ENCODE results near the gene LRP1B.

LRP1B gene

DNA sequence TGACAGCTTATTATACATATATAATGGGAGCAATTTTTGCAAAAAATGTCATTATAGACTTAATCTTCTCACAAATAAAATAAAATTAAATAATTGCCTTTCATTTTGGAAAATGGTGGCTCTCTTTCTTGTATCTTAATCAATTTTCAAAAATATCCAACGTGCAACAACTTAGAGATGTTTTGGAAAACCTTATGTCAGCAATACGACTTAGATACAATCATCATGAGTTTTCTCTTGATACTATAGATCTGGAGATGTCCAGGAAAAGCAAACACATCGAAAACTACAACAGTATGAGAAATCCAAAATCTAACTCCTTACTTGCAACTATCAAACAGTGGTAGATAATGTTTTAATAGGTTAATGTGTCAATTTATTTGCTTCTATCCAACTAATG lies 1529.0 kb downstream of the LRP1B start:
- no peak for DNase-seq (ENCODE audit: low spot score in 2 of 2)
- in situ Hi-C loops (cut with MboI; ENCODE audit: low sequenced_read_pairs) = no loop called here
- H3K36me3 ChIP-seq (replicated peaks) = no peaks in the 10 kb centered on the region
- H3K4me3 ChIP-seq = no peak overlapping the region
- H3K27me3 ChIP-seq (ENCODE audit: low read depth) = no peaks in the 10 kb centered on the region
- peaks cover 2% of the 10 kb centered on the region; the same call in 1 of the 2 replicates for H3K4me1 ChIP-seq
- H3K9me3 ChIP-seq = no peaks in the 10 kb centered on the region

DNA sequence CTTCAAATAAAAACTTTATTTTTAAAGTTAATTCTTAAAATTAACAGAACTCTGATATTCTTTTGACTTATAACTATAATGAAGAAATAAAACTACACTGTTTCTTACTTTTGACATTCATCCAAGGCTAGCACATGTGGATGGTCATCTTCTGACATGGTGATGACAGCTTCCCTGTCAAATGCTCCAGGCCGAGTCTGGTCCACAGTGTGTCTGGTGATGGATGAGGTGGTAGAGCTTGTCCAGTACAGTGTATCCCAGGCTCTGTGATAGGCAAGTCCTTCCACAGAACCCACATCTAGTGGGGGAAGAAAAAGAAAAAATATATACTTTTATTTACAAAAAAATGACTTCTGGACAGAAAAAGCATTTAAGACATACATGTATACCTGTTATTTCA lies 1529.5 kb downstream of the LRP1B start:
- H3K4me3 ChIP-seq = no peak overlapping the region
- no peaks in the 10 kb centered on the region for H3K9me3 ChIP-seq
- in situ Hi-C loops (cut with MboI; ENCODE audit: low sequenced_read_pairs) = no loop called here
- no peaks in the 10 kb centered on the region for H3K27me3 ChIP-seq (ENCODE audit: low read depth)
- no peak for DNase-seq (ENCODE audit: low spot score in 2 of 2)
- H3K4me1 ChIP-seq = peaks cover 2% of the 10 kb centered on the region; the same call in 1 of the 2 replicates
- no peaks in the 10 kb centered on the region for H3K36me3 ChIP-seq (replicated peaks)

DNA sequence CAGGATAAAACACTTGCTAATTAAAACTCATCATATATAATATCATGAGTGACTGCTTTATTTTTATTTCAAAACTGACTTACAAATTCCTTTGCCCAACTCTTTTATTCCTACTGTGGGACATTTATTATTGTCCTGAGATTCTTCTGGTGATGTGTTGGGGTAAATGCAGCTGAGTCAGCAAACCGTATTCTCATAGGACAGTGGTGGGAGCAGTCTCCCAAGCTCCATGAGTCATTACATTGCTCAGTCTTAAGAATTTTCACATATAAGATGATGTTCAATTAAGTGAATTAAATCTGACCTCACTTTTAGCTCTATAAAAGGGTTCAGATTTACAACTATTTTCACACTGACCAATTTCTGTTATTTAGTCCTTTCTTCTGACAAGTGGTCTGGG lies 1530.7 kb downstream of the LRP1B start:
- Histone ChIP-seq H3K9me3 (no peaks in the 10 kb centered on the region), H3K36me3 (replicated peaks) (no peaks in the 10 kb centered on the region), H3K27me3 (ENCODE audit: low read depth) (no peaks in the 10 kb centered on the region), H3K4me1 (peaks cover 2% of the 10 kb centered on the region; the same call in 1 of the 2 replicates), H3K4me3 (no peak overlapping the region)
- no peak for DNase-seq (ENCODE audit: low spot score in 2 of 2)
- in situ Hi-C loops (cut with MboI; ENCODE audit: low sequenced_read_pairs) = no loop called here

DNA sequence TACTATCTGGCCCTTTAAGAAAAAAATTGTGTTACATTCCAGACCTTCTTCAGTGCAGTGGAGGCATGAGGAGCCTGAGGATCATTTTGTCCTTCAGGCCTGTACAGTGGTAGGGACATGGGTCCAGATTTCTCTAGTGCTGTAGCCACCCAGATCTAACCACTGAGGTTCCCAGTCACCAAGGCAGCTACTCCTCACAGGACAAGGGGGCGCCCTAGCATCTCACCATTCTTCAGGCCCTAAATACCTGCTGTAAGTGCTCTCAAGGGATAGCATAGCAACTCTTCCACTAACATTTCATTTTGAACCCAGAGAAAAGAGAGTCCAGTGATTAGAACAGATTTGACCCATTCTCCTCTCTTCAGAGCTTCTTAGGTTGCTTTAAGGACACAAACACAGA lies 1533.0 kb downstream of the LRP1B start:
- Histone ChIP-seq H3K36me3 (replicated peaks) (no peaks in the 10 kb centered on the region), H3K9me3 (no peaks in the 10 kb centered on the region), H3K4me1 (peaks cover 2% of the 10 kb centered on the region; the same call in 1 of the 2 replicates), H3K27me3 (ENCODE audit: low read depth) (no peaks in the 10 kb centered on the region), H3K4me3 (no peak overlapping the region)
- in situ Hi-C loops (cut with MboI; ENCODE audit: low sequenced_read_pairs) = no loop called here
- DNase-seq (ENCODE audit: low spot score in 2 of 2) = peak in 1 of 2 experiments; percentile 10

DNA sequence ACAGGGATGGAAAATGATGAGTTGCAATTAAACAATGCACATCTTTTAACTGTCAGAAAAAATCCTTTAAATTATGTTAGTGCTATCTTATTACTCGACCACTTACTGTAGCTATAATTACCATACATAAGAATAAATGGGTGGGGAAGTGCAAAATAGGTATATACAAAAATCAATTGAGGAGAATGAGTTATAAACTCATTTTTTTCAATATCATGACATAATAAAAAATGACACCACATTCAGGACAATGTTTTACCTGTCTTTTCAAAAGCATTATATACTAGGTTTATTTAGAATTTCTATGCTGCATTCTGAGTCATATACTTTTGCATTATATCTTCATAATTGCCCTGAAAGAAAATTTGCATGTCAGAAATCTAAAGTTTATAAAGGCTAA lies 1533.6 kb downstream of the LRP1B start:
- Histone ChIP-seq H3K4me3 (no peak overlapping the region), H3K27me3 (ENCODE audit: low read depth) (no peaks in the 10 kb centered on the region), H3K36me3 (replicated peaks) (no peaks in the 10 kb centered on the region), H3K9me3 (no peaks in the 10 kb centered on the region), H3K4me1 (peaks cover 2% of the 10 kb centered on the region; the same call in 1 of the 2 replicates)
- DNase-seq (ENCODE audit: low spot score in 2 of 2) = no peak
- in situ Hi-C loops (cut with MboI; ENCODE audit: low sequenced_read_pairs) = no loop called here

DNA sequence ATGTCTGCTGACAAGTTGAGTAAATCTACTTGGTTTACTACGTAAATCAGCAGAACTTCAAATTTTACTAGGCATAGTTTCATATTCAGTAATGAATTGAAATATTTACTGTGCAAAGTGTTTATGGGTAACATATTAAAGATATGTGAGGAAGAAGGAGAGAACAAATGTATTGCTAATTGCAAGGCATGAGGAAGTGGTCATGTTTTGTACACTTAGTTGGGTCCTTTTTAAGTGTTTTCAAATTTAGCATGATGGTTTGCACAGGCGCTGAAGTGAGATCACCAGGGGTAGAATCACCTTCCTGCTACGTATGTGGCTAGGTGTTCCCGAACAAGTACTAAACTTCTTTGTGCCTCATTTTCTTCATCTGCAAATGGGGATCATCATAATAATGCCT lies 1534.4 kb downstream of the LRP1B start:
- no peaks in the 10 kb centered on the region for H3K36me3 ChIP-seq (replicated peaks)
- H3K4me3 ChIP-seq = no peak overlapping the region
- no peak for DNase-seq (ENCODE audit: low spot score in 2 of 2)
- H3K4me1 ChIP-seq = peaks cover 2% of the 10 kb centered on the region; the same call in 1 of the 2 replicates
- no peaks in the 10 kb centered on the region for H3K9me3 ChIP-seq
- in situ Hi-C loops (cut with MboI; ENCODE audit: low sequenced_read_pairs) = no loop called here
- H3K27me3 ChIP-seq (ENCODE audit: low read depth) = no peaks in the 10 kb centered on the region

DNA sequence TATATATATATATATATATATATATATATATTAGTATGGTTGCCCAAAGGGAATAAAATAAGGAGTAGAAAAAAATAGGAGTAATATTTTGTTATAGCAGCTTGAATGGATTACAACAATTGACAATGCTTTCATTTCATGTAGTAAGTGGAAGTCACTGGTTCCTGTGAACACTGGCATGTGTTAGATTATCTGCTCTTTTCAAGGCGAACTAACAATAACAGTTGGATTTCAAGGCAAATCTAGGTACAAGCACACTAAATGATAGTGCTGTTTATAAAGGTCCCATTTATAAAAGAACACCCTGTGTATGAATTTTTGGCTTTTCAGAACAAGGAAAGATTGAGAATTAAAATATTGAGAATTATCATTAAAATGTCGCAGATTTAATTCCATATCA lies 1535.7 kb downstream of the LRP1B start:
- Histone ChIP-seq H3K9me3 (no peaks in the 10 kb centered on the region), H3K36me3 (replicated peaks) (no peaks in the 10 kb centered on the region), H3K4me1 (no peaks in the 10 kb centered on the region; the same call in 1 of the 2 replicates), H3K27me3 (ENCODE audit: low read depth) (no peaks in the 10 kb centered on the region), H3K4me3 (no peak overlapping the region)
- in situ Hi-C loops (cut with MboI; ENCODE audit: low sequenced_read_pairs) = no loop called here
- DNase-seq (ENCODE audit: low spot score in 2 of 2) = no peak

DNA sequence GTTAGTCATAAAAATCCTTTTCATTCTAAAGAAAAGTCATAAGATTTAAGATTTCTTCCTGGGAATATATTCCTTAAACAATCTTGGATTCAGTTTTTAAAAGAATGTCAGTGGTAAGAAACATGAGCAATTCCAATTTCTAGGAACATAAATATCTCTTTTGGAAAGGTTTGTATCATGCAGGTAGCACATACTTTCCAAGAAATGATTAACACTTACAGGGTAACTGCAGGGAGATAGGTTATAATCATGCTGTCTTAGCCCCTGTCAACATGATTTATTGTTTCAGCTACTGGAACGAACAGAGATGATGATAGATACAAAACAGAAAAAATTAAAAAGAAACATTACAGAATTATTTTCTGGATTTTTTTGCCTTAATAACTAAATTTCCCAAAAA lies 1537.7 kb downstream of the LRP1B start:
- DNase-seq (ENCODE audit: low spot score in 2 of 2) = no peak
- no peak overlapping the region for H3K4me3 ChIP-seq
- no peaks in the 10 kb centered on the region for H3K9me3 ChIP-seq
- in situ Hi-C loops (cut with MboI; ENCODE audit: low sequenced_read_pairs) = no loop called here
- H3K27me3 ChIP-seq (ENCODE audit: low read depth) = no peaks in the 10 kb centered on the region
- H3K4me1 ChIP-seq = no peaks in the 10 kb centered on the region; the same call in 1 of the 2 replicates
- no peaks in the 10 kb centered on the region for H3K36me3 ChIP-seq (replicated peaks)

DNA sequence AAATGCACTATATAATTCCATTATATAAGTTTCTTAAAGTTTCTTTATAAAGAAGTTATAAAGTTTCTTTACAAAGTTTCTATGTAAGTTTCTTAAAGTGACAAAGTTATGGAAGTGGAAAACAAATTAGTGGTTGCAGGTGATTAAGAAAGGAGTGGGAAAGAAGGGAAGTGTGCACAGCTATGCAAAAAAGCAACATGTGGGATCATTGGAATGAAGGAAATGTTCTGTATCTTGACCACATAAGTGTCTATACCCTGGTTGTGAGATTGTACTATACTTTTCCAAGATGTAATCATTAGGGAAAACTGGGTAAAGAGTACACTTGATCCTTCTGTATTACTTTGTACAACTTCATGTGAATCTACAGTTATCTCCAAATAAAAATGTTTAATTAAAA lies 1541.1 kb downstream of the LRP1B start:
- H3K9me3 ChIP-seq = no peaks in the 10 kb centered on the region
- no peak overlapping the region for H3K4me3 ChIP-seq
- no peak for DNase-seq (ENCODE audit: low spot score in 2 of 2)
- H3K27me3 ChIP-seq (ENCODE audit: low read depth) = no peaks in the 10 kb centered on the region
- H3K4me1 ChIP-seq = no peaks in the 10 kb centered on the region
- in situ Hi-C loops (cut with MboI; ENCODE audit: low sequenced_read_pairs) = no loop called here
- no peaks in the 10 kb centered on the region for H3K36me3 ChIP-seq (replicated peaks)

DNA sequence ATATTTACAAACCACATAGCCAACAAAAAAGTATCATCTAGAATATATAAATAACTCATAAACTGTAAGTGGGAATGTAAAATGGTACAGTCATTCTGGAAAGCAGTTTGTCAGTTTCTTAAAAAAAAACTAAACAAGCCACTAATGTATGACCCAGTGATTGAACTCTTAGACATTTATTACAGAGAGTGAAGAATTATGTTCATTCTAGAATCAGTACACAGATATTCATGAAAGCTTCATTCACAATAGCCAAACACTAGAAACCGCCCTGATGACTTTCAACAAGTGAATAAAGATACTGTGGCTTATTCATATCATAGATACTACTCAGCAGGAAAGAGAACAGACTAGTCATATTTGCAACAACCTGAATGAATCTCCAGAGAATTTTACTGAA lies 1541.5 kb downstream of the LRP1B start:
- no peaks in the 10 kb centered on the region for H3K9me3 ChIP-seq
- no peaks in the 10 kb centered on the region for H3K27me3 ChIP-seq (ENCODE audit: low read depth)
- no peak overlapping the region for H3K4me3 ChIP-seq
- no peaks in the 10 kb centered on the region for H3K4me1 ChIP-seq
- DNase-seq (ENCODE audit: low spot score in 2 of 2) = no peak
- H3K36me3 ChIP-seq (replicated peaks) = no peaks in the 10 kb centered on the region
- in situ Hi-C loops (cut with MboI; ENCODE audit: low sequenced_read_pairs) = no loop called here

DNA sequence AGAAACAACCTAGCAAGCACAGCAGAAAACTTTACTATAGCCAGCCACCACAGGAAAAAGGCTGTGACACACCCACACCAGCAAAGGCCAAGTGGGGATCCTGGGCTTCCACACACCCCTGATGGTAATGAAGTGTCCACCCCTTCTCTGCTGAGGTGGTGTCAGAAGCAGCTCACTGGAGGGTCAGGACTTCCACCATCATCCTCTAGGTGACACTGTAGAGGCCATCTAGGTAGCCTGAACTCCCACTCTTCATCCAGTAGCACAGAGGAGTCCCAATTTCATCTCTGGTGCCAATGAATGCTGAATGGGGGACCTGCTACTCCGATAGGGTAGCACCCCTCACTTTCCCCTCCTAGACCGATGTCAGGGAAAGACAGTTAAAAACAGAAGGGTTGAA lies 1544.4 kb downstream of the LRP1B start:
- in situ Hi-C loops (cut with MboI; ENCODE audit: low sequenced_read_pairs) = no loop called here
- Histone ChIP-seq H3K4me1 (no peaks in the 10 kb centered on the region), H3K27me3 (ENCODE audit: low read depth) (no peaks in the 10 kb centered on the region), H3K36me3 (replicated peaks) (no peaks in the 10 kb centered on the region), H3K4me3 (no peak overlapping the region), H3K9me3 (no peaks in the 10 kb centered on the region)
- peak; percentile 39 to 62 for DNase-seq (ENCODE audit: low spot score in 2 of 2)

DNA sequence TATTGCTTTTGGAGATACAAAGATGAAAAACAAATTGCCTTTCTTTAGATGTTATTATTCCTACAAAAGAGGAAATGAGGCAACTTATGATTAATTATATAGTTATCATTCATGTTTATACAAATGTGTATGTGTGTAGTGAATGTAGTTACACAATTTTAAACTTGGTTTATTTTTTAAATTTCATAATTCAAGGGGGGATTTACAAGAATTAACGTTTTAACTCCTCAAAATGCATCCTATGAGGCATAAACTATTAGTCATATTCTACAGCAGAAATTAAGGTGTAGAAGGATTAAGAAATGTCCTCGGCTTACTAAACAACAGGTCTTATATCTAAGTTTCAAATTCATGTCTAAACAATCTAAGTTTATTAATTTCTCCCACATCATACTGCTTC lies 1545.8 kb downstream of the LRP1B start:
- Histone ChIP-seq H3K4me1 (no peaks in the 10 kb centered on the region), H3K27me3 (ENCODE audit: low read depth) (no peaks in the 10 kb centered on the region), H3K9me3 (no peaks in the 10 kb centered on the region), H3K36me3 (replicated peaks) (no peaks in the 10 kb centered on the region), H3K4me3 (no peak overlapping the region)
- in situ Hi-C loops (cut with MboI; ENCODE audit: low sequenced_read_pairs) = no loop called here
- DNase-seq (ENCODE audit: low spot score in 2 of 2) = no peak

DNA sequence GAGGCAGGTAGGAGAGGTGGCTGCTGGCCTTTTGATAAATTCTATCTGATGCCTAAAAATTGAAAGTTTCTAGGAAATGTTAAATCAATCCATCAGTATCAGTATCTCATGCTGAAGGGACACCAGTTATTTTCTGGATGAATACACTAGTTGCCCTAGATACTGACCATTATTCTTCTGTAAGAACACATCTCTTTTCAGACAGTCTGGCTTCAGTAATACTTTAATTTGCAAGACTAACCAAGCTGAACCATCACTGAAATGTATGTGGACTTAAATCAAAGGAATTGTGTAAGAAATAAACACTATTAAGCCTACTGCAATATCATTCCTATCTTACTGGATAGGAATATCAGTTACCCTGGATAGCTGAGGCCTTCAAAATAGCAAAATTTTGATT lies 1546.3 kb downstream of the LRP1B start:
- no peak for DNase-seq (ENCODE audit: low spot score in 2 of 2)
- in situ Hi-C loops (cut with MboI; ENCODE audit: low sequenced_read_pairs) = no loop called here
- H3K36me3 ChIP-seq (replicated peaks) = no peaks in the 10 kb centered on the region
- no peak overlapping the region for H3K4me3 ChIP-seq
- no peaks in the 10 kb centered on the region for H3K4me1 ChIP-seq
- no peaks in the 10 kb centered on the region for H3K9me3 ChIP-seq
- no peaks in the 10 kb centered on the region for H3K27me3 ChIP-seq (ENCODE audit: low read depth)

DNA sequence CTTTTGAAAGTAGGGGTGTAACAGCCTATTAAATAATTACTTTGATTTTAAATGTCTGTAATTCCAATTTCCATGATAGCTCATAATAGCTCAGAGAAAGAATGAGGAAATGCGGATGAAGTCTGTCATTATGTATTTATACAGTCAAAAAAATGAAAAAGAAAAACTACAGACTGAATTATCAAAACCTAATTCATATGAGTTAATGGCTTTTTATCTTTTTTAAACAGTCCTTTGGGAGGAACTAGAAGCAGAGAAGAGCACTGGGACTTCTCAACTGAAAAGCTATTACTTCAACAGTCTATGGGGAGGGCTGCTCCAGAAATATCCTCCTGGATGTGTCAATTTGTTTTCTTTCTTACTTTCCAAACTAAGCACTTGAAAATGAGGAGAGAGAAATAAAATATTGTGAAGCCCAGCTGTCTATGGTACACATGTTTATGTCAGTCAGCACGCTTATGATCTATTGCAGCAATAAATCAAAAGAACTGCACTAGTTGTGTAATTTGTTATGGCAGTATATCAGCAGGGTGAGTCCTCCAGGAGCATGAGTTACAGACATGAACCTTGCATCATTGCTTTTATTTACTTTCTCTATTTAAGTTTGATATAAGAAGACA lies 1550.2 kb downstream of the LRP1B start:
- in situ Hi-C loops (cut with MboI; ENCODE audit: low sequenced_read_pairs) = no loop called here
- Histone ChIP-seq H3K27me3 (ENCODE audit: low read depth) (no peaks in the 10 kb centered on the region), H3K4me3 (no peak overlapping the region), H3K4me1 (no peaks in the 10 kb centered on the region), H3K9me3 (no peaks in the 10 kb centered on the region), H3K36me3 (replicated peaks) (no peaks in the 10 kb centered on the region)
- no peak for DNase-seq (ENCODE audit: low spot score in 2 of 2)

DNA sequence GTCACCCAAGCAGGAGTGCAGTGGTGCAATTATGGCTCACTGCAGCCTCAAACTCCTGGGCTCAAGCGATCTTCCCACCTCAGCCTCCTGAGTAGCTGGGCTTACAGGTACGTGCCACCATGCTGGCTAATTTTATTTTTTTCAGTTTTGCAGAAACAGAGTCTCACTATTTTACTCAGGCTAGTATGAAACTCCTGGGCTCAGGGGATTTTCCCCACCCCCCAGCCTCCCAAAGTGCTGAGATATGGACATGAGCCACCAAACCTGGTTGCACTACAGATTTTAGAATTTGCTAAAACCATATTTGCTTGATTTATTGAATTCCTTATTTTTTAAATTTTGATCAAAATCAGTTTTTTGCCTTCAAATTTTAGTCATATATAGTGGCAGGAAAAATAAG lies 1553.4 kb downstream of the LRP1B start:
- Histone ChIP-seq H3K4me1 (no peaks in the 10 kb centered on the region), H3K36me3 (replicated peaks) (no peaks in the 10 kb centered on the region), H3K9me3 (no peaks in the 10 kb centered on the region), H3K4me3 (no peak overlapping the region), H3K27me3 (ENCODE audit: low read depth) (no peaks in the 10 kb centered on the region)
- DNase-seq (ENCODE audit: low spot score in 2 of 2) = no peak
- in situ Hi-C loops (cut with MboI; ENCODE audit: low sequenced_read_pairs) = no loop called here

All from HAP-1 (cell line).